HG02571 (cell line): ENCODE data around the gene PRDM16.

Source experiments
- ATAC-seq: cut with Tn5 transposase; IDR thresholded peaks from one replicate; pipeline ENCODE4 v1.9.1; 2021; ENCODE audit warnings: mild to moderate bottlenecking, moderate library complexity; ENCODE audit not compliant: unreplicated experiment

Gene PRDM16

DNA sequence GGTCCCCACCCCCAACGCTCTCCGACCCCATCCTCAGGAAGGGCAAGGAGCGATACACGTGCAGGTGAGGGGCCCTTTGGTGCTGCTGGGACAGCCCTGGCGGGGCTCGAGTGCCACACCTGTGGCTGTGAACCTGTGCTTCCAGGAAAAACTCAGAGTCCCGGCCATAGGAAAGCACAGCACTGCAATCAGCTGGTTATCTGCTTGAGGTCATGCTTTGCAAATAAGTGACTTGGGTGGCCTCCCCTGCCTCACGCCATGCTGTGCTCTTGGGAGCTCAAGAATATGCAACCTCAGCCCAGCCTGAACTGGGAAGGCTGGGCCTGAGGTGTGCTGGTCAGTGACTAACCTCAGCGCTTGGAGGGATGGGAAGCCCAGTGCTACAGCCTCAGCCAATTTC, 348.9 kb downstream of the PRDM16 start:
- ATAC-seq = no peak

DNA sequence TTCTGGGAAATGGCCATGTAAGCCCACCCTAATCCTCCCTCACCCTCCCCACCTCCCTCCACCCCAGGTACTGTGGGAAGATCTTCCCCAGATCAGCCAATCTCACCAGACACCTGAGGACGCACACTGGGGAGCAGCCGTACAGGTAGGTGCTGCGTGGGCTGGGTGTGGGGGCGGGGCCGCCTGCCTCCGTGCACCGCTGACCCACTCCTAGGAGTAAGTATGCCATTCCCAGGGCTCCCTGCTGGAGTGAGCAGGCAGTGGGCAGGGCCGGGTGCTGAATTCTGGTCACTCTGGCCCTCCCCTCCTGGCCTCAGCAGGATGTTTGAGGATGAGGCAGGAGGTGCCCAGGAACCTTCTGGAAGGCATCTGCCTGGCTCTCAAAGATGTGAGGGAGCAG, 349.6 kb downstream of the PRDM16 start:
- ATAC-seq = no peak

DNA sequence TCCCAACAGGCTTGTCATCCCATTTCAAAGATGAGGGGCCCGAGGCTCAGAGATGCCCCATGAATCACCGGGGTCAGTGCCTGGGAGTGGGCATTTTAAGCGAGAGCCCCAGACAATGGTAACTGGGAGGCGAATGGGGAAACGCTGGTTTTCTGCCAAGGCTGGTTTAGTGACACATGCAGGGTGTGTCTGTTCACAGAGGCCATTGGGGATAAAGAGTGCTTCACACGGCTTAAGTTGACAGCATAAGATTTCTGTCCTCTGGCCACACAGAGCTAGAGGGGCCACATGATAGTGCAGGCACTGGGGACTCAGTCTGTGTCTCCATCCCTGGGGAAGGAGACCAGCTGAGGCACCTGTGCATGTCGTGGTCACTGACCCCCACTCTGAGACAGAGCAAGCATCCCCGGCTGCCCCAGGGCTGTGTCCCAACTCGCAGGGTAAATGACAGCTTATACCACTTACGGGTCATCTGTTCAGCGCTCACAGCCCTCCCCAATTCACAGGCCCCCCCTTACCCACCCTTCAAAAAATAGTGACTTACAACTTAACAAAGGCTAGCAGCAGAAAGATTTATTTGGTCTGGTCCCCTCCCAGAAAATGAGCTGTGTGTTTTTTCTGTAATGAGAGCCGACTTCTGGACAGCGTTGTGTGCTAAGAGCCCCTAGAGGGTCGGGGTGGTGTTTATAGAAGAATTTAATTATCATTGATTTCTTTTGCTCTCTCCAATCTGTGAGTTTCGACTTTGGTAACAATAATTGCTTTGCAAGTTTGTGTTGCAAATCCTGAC, 350.6 kb downstream of the PRDM16 start:
- ATAC-seq = no peak

DNA sequence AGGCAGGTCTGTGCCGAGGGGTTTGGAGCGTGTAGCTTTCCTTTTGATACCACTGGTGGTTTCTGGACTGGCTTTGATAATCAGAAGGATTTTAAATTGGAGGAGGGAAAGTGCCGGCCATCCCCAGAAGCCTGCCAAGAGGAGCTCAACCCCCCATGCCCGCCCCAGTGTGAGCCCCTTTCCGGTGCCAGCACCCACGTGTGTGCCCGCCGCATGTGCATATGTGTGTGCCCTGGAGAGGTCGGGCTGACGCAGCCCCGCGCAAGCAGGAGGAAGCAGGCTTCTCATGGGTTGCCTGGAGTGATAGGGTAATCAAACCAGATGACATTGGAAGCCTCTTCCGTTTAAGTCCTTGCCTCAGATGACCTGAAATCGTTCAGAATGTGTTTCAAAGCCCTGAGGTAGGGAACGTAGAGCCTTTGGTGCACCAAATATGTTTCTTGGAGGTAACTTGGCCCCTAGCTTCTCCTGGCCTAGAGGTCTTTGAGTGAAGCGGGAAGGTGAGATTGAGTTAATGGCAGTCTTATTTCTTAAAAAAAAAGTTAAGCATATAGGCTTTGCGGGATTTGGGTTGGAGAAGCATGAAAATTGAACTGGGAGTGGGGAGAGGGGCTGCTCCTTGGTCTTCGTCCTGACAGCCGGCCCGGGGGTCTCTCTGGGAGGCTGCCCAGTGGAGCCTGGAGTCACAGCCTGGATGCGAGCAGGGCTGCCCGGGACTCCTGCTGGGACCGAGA, 351.4 kb downstream of the PRDM16 start:
- no peak for ATAC-seq

DNA sequence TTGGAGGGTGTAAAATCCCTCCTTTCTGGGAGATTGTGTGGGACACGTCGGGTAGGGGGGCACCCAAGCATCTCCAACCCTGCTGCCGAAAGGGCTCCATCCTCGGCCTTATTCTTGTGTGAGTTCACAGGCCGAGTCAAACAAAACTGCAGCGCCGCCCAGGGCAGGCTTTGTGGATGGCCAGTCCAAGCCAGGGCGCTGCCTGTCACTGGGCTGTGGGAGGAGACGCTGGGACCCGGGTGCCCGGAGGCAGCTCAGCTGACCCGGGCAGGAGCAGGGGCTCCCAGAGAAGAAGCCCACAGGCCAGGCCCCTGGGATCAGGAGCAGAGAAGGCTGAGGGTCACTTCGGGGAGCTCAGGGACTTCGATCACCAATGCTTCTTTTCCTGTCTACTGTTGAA, 353.6 kb downstream of the PRDM16 start:
- no peak for ATAC-seq

DNA sequence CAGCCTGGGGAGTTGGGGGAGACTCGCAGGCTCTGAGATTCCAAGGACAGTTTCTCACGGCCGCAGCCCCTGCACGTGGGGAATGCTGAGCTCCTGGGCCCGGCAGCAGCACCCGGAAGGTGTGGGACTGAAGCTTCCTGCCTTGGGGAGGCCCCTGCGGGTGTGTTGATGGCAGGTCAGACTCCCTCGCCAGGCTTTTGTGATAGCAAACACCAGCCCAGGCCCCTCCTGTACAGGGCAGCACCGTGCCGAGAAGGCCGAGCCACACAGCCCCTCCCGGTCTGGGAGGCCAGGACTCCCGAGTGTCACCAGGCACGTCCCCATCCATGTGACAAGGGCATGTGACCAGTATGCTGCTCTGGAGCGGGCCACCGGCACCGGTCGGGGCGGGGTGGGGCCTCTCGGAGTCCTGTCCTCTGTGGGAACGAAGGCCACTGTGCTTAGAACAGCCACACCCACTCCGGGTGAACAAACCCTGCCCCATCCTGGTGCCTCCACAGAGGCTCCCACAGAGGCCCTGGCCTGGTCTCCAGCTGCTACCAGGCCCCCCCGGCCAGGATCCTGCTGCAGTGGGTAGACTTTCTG, 354.3 kb downstream of the PRDM16 start:
- no peak for ATAC-seq

DNA sequence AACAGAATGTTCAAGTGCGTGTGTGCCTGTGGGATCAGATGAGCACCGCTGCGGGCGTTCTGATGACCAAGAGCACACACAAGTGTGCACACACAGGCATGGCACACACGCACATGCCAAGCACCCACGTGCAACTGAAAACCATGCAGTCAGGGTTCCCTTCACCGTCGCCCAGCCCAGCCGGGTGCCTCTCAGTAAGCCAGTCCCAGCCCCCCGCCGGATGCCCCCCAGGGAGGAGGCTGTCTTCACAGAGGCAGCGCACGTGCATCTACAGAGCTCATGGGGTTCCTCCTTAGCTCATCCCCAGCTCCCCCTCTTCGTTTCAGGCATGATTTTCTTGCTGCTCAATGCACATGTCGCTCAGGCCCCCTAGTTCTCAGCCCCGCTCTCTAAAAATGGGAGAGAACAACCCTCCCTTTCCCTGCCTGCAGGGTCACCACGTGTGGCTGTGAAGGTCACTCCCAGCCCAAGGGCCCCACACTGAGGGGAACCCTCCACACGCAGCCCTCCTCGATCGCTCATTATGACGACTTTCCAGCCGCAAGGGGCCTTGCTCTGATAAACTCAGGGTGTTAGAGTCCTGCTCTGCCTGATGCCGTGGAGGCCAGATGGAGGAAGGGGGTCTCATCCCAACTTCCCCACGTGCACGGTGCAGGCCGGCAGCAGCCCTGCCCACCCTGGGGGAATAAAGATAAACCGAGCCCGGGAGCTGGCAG, 355.1 kb downstream of the PRDM16 start:
- no peak for ATAC-seq

DNA sequence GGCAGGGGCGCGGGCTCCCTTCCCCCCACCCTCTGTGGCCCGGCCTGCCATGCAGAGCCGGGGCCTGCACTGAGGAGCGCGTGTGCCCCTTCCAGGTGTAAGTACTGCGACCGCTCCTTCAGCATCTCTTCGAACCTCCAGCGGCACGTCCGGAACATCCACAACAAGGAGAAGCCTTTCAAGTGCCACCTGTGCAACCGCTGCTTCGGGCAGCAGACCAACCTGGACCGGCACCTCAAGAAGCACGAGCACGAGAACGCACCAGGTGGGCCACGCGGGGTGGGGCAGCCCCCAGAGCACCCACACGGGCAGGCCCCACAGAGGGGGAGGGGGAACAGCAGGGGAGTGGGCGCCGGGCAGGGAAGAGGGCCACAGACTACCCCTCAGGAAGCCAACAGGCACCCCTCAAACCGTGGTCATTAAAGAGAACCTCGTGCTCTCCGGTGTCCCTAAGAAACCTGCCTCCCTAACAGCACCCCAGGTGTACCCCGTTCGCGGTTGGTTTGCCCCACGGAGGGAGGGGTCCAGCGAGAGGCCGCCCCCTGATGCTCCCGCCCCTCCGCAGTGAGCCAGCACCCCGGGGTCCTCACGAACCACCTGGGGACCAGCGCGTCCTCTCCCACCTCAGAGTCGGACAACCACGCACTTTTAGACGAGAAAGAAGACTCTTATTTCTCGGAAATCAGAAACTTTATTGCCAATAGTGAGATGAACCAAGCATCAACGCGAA, 356.6 kb downstream of the PRDM16 start:
- no peak for ATAC-seq

DNA sequence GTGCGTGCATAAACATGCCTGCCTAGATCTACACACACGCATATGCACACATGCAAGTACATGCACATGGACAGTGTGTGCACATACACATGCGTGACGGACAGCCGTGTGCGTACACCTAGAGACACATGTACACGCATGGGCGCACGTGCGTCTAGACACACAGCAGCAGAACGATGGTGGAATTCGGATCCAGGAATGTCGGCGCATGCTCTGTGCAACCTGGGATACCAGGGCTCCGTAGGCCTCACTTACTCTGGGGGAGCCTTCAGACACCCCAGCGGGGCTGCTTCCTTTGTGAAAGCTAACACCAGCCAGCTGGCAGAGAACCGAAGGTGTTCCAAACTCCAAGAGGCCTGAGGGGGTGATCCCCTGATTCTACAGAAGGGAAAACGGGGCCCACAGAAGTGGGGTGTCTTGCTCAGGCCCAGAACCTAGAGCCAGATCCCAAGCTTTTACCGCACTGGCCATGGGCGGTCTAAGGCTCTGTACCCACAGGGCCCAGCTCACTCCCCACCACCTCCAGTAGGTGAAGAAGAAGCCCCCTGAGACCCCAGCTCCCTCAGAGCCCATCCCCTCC, 358.0 kb downstream of the PRDM16 start:
- no peak for ATAC-seq

DNA sequence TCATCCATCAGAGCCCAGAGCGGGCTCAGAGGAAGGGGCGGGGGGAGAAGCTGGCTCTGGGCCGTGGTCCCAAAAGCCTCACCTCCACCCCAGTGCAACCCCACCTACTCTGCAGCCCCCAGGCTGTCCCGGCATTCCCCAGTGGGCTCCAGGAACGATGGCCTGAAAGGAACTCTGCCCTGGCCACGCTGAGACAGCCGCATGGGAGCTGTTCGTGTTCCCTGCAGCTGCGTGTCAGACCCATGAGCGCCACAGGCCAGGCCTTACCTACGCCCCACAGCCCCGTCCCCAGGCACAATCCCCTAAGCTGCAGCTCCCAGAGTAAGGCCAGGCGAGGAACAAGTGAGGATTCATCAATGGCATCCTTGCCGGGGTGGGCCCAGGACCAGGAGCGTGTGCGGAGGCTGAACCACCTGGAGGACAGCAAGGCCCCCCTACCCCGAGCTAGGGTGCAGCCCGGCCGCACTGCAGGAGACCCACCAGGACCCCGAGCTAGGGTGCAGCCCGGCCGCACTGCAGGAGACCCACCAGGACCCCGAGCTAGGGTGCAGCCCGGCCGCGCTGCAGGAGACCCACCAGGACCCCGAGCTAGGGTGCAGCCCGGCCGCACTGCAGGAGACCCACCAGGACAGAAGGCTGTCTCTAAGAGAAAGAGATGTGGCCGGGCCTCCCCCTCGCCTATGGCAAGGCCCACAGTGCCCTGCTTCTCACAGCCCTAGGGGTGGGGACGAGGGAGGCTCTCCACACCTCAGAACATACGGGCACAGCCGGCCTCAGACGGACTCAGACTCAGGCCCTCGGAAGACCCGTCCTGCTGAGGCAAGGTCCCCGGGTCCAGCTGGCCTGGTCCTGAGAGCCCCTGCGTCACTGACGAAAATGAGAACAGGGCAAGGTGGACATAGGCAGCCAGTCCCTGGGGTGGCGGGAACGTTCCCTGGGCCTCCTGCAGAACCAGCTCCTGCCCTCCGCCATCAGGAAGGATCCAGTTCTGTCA, 359.0 kb downstream of the PRDM16 start:
- ATAC-seq = no peak

DNA sequence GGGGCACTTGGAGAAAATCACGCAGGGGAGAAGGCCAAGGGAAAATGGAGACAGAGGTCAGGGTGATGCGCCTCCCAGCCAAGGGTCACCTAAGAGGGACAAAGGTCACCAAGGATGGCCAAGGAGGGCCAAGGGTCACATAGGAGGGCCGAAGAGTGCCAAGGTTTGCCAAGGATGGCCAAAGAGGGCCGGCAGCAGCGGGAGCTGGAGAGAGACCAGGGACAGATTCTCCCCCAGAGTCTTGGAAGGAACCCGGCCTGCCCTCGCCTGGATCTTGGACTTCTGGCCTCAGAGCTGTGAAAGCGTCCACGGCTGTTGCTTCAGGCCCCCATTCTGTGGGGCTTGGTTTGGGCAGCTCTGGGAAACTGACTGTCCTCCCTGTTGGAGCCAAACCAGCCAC, 359.9 kb downstream of the PRDM16 start:
- no peak for ATAC-seq

DNA sequence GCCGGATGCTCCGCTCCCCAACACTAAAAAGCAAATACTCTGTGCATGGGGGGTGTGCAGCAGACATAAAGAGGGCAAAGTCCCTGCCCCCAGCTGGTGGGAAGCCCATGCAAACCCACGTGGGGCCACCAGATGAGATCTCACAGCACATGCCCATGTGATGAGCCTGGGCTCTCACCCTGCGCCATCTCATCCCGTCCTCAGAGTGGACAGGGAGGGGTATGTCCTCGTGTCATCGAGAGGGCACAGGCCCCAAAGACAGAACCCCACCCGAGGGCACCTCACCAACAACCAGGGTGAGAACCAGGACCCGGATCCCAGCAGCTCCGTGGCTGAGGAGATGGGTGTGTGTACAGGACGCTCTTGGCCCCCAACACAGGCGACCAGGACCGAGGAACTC, 360.3 kb downstream of the PRDM16 start:
- no peak for ATAC-seq

DNA sequence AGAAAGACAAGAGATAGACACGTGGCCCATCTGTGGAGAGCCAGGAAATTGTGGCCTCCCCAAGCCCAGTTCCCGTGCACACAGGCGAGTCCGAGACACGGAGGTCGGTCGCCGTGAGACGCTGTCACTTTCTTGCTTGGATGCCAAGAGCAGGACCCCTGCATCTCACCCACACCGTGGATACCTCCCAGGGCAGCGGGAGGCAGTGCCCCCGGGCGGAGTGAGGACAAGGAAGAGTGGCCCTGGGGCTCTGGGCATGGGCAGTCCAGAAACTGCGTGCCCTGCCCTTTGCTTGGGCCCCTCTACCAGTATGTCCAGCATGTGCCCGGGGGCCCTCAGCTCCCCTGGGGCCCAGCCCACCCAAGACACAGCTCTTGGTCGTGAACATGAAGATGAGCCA, 360.8 kb downstream of the PRDM16 start:
- no peak for ATAC-seq

DNA sequence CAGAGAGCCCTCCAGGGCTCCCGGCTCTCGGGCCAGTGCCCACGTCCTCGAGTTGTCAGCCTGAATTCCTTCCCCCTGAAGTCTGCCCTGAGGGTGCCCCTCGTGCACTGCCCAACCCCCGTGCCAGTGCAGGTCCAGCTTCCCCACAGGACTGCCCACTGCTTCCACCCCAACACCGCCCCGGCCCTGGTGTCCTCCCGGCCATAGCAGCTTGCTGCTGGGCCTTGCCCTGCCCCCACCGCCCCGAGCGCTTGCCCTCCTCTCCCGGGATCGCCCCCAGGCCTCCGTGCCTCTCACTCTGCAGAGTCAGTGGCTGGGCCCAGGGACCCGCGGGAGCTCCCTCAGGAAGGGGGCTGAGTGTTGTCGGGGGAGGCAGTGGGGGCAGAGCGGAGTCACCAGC, 361.4 kb downstream of the PRDM16 start:
- no peak for ATAC-seq

DNA sequence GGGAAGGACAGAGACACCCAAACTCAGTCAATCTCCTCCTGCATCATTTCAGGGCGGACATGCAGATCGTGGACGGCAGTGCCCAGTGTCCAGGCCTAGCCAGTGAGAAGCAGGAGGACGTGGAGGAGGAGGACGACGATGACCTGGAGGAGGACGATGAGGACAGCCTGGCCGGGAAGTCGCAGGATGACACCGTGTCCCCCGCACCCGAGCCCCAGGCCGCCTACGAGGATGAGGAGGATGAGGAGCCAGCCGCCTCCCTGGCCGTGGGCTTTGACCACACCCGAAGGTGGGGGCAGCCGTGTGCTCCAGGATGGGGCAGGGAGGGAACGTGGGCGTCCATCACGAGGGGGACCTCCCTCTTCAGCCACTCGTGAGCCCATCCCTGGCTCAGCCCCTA, 361.8 kb downstream of the PRDM16 start:
- ATAC-seq = no peak

DNA sequence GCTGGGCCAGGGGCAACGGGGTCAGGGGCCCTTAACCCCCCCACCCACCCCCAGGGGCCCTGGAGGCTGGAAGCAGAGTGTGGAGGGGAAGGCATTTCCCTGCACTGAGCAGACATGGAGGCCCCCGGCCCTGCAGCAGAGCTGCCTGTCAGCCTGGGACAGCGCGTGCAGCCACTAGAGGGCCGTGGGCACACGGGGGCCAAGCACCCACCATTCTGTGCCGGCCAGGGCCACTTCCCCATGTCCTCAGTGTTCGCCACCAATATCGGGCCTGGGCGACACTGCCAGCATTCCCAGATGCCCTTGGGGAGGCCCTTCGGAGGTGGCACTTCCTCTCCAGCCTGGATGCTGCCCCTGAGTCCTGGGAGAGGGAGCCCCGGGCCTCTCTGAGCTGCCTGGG, 362.3 kb downstream of the PRDM16 start:
- ATAC-seq = no peak

DNA sequence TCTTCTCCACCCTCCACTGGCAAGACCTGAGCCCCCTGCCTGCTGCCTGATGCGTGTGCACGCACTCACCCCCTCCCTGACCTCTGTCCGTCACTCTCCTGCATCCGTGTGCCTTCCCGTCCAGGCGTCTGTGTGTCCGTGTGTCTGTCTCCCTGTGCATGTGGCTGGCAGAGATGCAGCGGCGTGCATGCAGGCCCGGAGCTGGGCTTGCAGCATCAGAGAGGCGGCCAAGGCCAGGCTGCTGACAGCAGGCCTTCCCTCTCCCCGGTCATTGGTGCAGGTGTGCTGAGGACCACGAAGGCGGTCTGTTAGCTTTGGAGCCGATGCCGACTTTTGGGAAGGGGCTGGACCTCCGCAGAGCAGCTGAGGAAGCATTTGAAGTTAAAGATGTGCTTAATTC, 362.7 kb downstream of the PRDM16 start:
- ATAC-seq = no peak

DNA sequence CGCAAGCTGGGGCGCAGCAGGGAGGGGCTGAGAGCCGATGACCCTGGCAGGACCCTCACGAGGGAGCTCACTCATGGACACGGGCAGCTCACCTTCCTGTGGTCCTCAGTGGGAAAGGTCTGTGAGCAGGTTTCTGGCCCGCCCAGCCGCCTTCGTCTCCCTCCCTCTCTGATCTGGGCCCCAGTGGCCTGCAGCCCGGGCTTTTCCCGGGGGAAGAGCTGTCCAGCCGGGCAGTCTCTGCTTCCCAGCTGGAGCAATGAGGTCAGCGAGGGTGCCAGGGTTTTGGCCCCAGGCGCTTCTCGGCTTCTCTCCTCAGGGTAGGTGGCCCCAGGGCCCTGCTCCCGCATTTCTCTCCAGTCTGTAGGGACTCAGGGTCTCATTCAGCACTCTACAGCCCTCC, 363.3 kb downstream of the PRDM16 start:
- ATAC-seq = no peak

DNA sequence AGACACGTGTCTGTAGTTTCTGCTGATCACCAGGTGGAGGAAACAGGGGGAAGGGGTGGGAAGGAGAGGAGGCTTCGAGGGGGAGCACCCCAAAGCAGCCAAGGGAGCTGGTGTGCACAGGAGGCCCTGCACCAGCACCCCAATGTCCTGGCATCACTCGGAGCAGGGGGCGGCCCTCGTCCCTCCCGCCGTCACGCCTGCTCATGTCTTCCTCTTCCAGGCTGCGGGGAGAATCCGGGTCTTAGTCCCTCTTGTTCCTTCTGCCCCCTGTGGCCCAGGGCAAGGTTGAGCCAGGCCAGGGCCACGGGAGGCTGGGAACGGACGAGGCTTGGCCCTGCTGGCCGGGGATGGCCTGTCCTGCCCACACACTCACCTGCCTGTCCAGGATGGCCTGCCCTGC, 364.1 kb downstream of the PRDM16 start:
- ATAC-seq = no peak
